ENCODE results near the gene TAF11L7. TPM values are rescaled to one million over a fixed set of nuclear protein-coding genes. Genes with fewer than 3 reads are reported as not detected.
"Not testable (repeated sequence)": the region's sequence is repeated elsewhere in the genome, so short reads cannot be mapped to it uniquely, and the experiment has no call there.

TAF11L7 gene
- total and polyA plus RNA-seq, 2 experiments from 2014 or later, result not detected

DNA sequence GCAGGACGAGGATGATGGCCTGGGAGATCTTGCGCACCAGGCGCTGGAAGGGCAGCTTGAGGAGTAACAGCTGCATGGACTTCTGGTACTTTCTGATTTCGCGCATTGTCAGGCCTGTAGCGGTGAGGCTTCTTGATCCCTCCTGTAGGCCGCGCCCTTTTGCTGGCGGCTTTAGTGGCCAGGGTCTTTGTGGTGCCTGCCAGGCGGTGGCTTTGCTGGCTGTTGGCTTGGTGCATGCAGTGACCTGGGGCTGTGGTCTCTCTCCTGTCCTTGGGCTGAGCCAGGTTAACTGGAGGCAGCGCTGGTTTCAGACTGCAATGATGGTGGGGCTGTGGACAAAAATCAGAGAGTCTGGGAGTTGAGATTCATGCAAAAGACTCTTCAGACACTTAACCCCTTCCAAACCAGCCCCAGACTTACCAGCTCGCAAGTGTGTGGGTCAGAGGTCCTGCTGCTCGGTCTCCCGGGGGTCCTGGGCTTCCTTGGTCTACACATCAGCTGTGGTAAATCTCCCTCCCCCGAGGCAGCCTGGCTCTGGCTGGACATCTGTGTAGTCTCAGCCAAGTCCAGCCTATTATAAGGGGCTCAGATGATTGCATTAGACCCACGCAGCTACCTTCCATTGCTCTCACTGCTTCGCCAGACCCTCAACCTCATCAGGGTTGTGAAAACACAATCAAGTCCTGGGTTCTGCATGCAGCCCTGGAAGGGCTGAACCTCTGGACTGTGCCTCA, 29.5 kb upstream of the TAF11L7 start:
- DNase-seq (ENCODE audit: low read depth in 1 of 2, low spot score in 1 of 2), result no peak
- Histone ChIP-seq H3K9me3 (ENCODE audit: low read depth) (no peaks in the 10 kb centered on the region), H3K36me3 (no peaks in the 10 kb centered on the region), H3K27me3 (no peaks in the 10 kb centered on the region), H3K4me1 (ENCODE audit: low read depth) (no peaks in the 10 kb centered on the region), H3K4me3 (no peak overlapping the region), H3K27ac (no peak overlapping the region)
- TF ChIP-seq, protein P1, sequence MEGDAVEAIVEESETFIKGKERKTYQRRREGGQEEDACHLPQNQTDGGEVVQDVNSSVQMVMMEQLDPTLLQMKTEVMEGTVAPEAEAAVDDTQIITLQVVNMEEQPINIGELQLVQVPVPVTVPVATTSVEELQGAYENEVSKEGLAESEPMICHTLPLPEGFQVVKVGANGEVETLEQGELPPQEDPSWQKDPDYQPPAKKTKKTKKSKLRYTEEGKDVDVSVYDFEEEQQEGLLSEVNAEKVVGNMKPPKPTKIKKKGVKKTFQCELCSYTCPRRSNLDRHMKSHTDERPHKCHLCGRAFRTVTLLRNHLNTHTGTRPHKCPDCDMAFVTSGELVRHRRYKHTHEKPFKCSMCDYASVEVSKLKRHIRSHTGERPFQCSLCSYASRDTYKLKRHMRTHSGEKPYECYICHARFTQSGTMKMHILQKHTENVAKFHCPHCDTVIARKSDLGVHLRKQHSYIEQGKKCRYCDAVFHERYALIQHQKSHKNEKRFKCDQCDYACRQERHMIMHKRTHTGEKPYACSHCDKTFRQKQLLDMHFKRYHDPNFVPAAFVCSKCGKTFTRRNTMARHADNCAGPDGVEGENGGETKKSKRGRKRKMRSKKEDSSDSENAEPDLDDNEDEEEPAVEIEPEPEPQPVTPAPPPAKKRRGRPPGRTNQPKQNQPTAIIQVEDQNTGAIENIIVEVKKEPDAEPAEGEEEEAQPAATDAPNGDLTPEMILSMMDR (IDR thresholded peaks at IDR 0.05; ENCODE audit: low read depth, low read length), result no peak

- not testable (repeated sequence) for H3K4me3 ChIP-seq; H3K27me3 ChIP-seq; H3K36me3 ChIP-seq; H3K9me3 ChIP-seq (ENCODE audit: low read depth); H3K27ac ChIP-seq; H3K4me1 ChIP-seq (ENCODE audit: low read depth); DNase-seq (ENCODE audit: low read depth in 1 of 2, low spot score in 1 of 2)
These were observed 24.5 kb upstream of the TAF11L7 start, which contains the start of gene TAF11L12 for GRCh38 chr5:17610092-17610491. TAF11L12 (plus strand) TSS chr5:17610392.

GRCh38 chr5:17607461-17607860, 21.9 kb upstream of the TAF11L7 start:
- H3K27me3 ChIP-seq; H3K27ac ChIP-seq; H3K9me3 ChIP-seq (ENCODE audit: low read depth); H3K4me1 ChIP-seq (ENCODE audit: low read depth); H3K4me3 ChIP-seq; DNase-seq (ENCODE audit: low read depth in 1 of 2, low spot score in 1 of 2); H3K36me3 ChIP-seq: not testable (repeated sequence)

DNA sequence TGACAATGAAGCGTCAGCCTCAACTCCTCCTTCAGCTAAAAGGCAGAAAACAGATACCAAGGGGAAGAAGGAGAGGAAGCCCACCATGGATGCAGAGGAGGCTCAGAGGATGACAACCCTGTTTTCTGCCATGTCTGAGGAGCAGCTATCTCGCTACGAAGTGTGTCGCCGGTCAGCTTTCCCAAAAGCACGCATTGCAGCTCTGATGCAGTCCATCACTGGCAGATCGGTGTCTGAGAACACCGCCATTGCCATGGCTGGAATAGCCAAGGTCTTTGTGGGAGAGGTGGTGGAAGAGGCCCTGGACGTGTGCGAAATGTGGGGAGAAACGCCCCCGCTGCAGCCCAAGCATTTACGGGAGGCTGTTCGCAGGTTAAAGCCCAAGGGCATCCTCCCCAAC, 19.4 kb upstream of the TAF11L7 start:
- H3K27me3 ChIP-seq, result no peaks in the 10 kb centered on the region
- no peak overlapping the region for H3K27ac ChIP-seq
- H3K4me3 ChIP-seq, result no peak overlapping the region
- no peaks in the 10 kb centered on the region for H3K9me3 ChIP-seq (ENCODE audit: low read depth)
- H3K36me3 ChIP-seq, result no peaks in the 10 kb centered on the region
- H3K4me1 ChIP-seq (ENCODE audit: low read depth), result no peaks in the 10 kb centered on the region
- no peak for DNase-seq (ENCODE audit: low read depth in 1 of 2, low spot score in 1 of 2)
- TF ChIP-seq, protein P1 (IDR thresholded peaks at IDR 0.05; ENCODE audit: low read depth, low read length), result no peak

- H3K36me3 ChIP-seq; H3K27ac ChIP-seq; H3K9me3 ChIP-seq (ENCODE audit: low read depth); H3K27me3 ChIP-seq; DNase-seq (ENCODE audit: low read depth in 1 of 2, low spot score in 1 of 2); H3K4me1 ChIP-seq (ENCODE audit: low read depth); H3K4me3 ChIP-seq: not testable (repeated sequence)
These were observed 18.3 kb upstream of the TAF11L7 start, which contains the start of gene TAF11L11 for GRCh38 chr5:17603880-17604279. TAF11L11 (plus strand) TSS chr5:17604183.

- not testable (repeated sequence) for H3K36me3 ChIP-seq; H3K4me1 ChIP-seq (ENCODE audit: low read depth); H3K4me3 ChIP-seq; H3K27me3 ChIP-seq; H3K9me3 ChIP-seq (ENCODE audit: low read depth); DNase-seq (ENCODE audit: low read depth in 1 of 2, low spot score in 1 of 2); H3K27ac ChIP-seq
These were observed 12.2 kb upstream of the TAF11L7 start, which contains the start of gene TAF11L10 for GRCh38 chr5:17597728-17598127. TAF11L10 (minus strand) TSS chr5:17597828.

DNA sequence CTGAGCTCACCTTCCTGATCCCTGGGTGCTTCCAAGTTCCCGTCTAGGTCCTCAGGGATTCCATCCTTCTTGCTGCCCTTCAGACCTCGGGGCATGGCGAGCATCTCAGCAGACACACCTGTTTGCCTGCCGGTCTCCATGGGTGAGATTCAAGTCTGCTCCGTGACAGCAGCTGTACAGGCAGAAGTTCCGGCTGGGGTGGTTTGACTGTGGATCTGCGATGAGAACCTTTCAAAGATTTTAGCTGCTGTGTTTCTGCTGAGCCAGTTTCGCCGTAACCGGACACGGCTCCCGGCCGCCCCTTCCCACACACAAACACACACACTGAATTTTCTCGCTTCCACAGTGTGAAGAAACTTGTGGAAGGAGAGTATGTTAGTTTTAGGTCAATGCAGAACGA, 8.7 kb upstream of the TAF11L7 start, which contains the start of gene TAF11L9:
TSS of gene TAF11L9 (minus strand) at position 140 of the 400 bp plus-strand sequence.
- H3K36me3 ChIP-seq; H3K9me3 ChIP-seq (ENCODE audit: low read depth); H3K27me3 ChIP-seq; H3K4me3 ChIP-seq; DNase-seq (ENCODE audit: low read depth in 1 of 2, low spot score in 1 of 2); H3K27ac ChIP-seq; H3K4me1 ChIP-seq (ENCODE audit: low read depth): not testable (repeated sequence)

GRCh38 chr5:17590860-17591259, 5.3 kb upstream of the TAF11L7 start, which contains the start of gene TAF11L8:
TAF11L8 (minus strand) TSS chr5:17590960.
- not testable (repeated sequence) for DNase-seq (ENCODE audit: low read depth in 1 of 2, low spot score in 1 of 2); H3K27me3 ChIP-seq; H3K9me3 ChIP-seq (ENCODE audit: low read depth); H3K27ac ChIP-seq; H3K4me1 ChIP-seq (ENCODE audit: low read depth); H3K36me3 ChIP-seq; H3K4me3 ChIP-seq

Other genes with a start within 250 kb of the TAF11L7 start
- not detected in 2 replicates for gene TAF11L2, start 87.5 kb downstream of the TAF11L7 start, total RNA-seq
- not detected in 2 replicates for gene TAF11L2, start 87.5 kb downstream of the TAF11L7 start, polyA plus RNA-seq
- gene TAF11L3, start 67.4 kb downstream of the TAF11L7 start, total RNA-seq, result not detected in 2 replicates
- not detected in 2 replicates for gene TAF11L3, start 67.4 kb downstream of the TAF11L7 start, polyA plus RNA-seq
- not detected in 2 replicates for gene TAF11L4, start 64.0 kb downstream of the TAF11L7 start, total RNA-seq
- not detected in 2 replicates for gene TAF11L4, start 64.0 kb downstream of the TAF11L7 start, polyA plus RNA-seq
- gene TAF11L5, start 60.5 kb downstream of the TAF11L7 start, total RNA-seq, result not detected in 2 replicates
- gene TAF11L5, start 60.5 kb downstream of the TAF11L7 start, polyA plus RNA-seq, result not detected in 2 replicates
- gene TAF11L6, start 57.1 kb downstream of the TAF11L7 start, total RNA-seq, result not detected in 2 replicates
- gene TAF11L6, start 57.1 kb downstream of the TAF11L7 start, polyA plus RNA-seq, result not detected in 2 replicates
- gene TAF11L8, start 5.2 kb upstream of the TAF11L7 start, total RNA-seq, result not detected in 2 replicates
- gene TAF11L8, start 5.2 kb upstream of the TAF11L7 start, polyA plus RNA-seq, result not detected in 2 replicates
- gene TAF11L9, start 8.6 kb upstream of the TAF11L7 start, total RNA-seq, result not detected in 2 replicates
- gene TAF11L9, start 8.6 kb upstream of the TAF11L7 start, polyA plus RNA-seq, result not detected in 2 replicates
- not detected in 2 replicates for gene TAF11L10, start 12.1 kb upstream of the TAF11L7 start, total RNA-seq
- not detected in 2 replicates for gene TAF11L10, start 12.1 kb upstream of the TAF11L7 start, polyA plus RNA-seq
- not detected in 2 replicates for gene TAF11L11, start 18.4 kb upstream of the TAF11L7 start, total RNA-seq
- gene TAF11L11, start 18.4 kb upstream of the TAF11L7 start, polyA plus RNA-seq, result not detected in 2 replicates
- not detected in 2 replicates for gene TAF11L12, start 24.6 kb upstream of the TAF11L7 start, total RNA-seq
- gene TAF11L12, start 24.6 kb upstream of the TAF11L7 start, polyA plus RNA-seq, result not detected in 2 replicates
- not detected in 2 replicates for gene TAF11L13, start 46.3 kb upstream of the TAF11L7 start, total RNA-seq
- not detected in 2 replicates for gene TAF11L13, start 46.3 kb upstream of the TAF11L7 start, polyA plus RNA-seq
- gene TAF11L14, start 48.7 kb upstream of the TAF11L7 start, total RNA-seq, result not detected in 2 replicates
- not detected in 2 replicates for gene TAF11L14, start 48.7 kb upstream of the TAF11L7 start, polyA plus RNA-seq